Thymus (tissue), 11 donors: Measurements from ENCODE around the gene SH3RF2. TPM values are rescaled to one million over a fixed set of nuclear protein-coding genes. Genes with fewer than 3 reads are reported as not detected.

ENCODE experiments used
- DNase-seq, 9 donors: peaks; one replicate each; pipeline ENCODE4 v3.0.0-alpha.2; 2013; ENCODE audit warnings: low spot score in 9 of 9, low read depth in 6 of 9, missing footprints in 1 of 9
- H3K27ac ChIP-seq, 2 donors: one replicate each; pipeline ENCODE4 v1.5.1; 2013; ENCODE audit warnings: control low read depth in 1 of 2, low read depth in 1 of 2, low read length in 1 of 2, mild to moderate bottlenecking in 1 of 2, moderate library complexity in 1 of 2
- H3K27me3 ChIP-seq, 2 donors: one replicate each; pipeline ENCODE4 v1.5.1; 2013; ENCODE audit warnings: low read length in 1 of 2; ENCODE audit not compliant: control insufficient read depth in 2 of 2, insufficient read depth in 1 of 2
- H3K36me3 ChIP-seq, 2 donors: one replicate each; pipeline ENCODE4 v1.5.1; 2013; ENCODE audit warnings: low read length in 1 of 2, mild to moderate bottlenecking in 1 of 2, moderate library complexity in 1 of 2; ENCODE audit not compliant: control insufficient read depth in 2 of 2, insufficient read depth in 2 of 2
- H3K4me1 ChIP-seq, 2 donors: one replicate each; pipeline ENCODE4 v1.5.1; 2013; ENCODE audit warnings: low read length in 2 of 2; ENCODE audit not compliant: control insufficient read depth in 2 of 2, insufficient read depth in 2 of 2
- H3K4me3 ChIP-seq, 2 donors: one replicate each; pipeline ENCODE4 v1.5.1; 2013; ENCODE audit warnings: low read length in 2 of 2, control low read depth in 1 of 2, mild to moderate bottlenecking in 1 of 2
- H3K9me3 ChIP-seq, 2 donors: one replicate each; pipeline ENCODE4 v1.5.1; 2013; ENCODE audit warnings: low read length in 1 of 2, mild to moderate bottlenecking in 1 of 2; ENCODE audit not compliant: control insufficient read depth in 2 of 2, insufficient read depth in 1 of 2
- WGBS: extraction: QIAGEN DNeasy Blood & Tissue Kit; methylation state at CpG from one replicate; pipeline ENCODE4 v1.1.7; 2013; 5-methylcytosine and 5-hydroxymethylcytosine counted together
- polyA plus RNA-seq: library from polyadenylated mRNA; stranded (reverse); fragments of 200-250 nt; gene quantifications from one replicate; pipeline ENCODE4 v1.2.3, GENCODE V29; 2013
- total RNA-seq: library from RNA; stranded (reverse); fragments of 120-200 nt; gene quantifications from one replicate; pipeline ENCODE4 v1.2.4, GENCODE V29; 2013
- donor health status: healthy.

Gene SH3RF2
- total and polyA plus RNA-seq, 2 donors: 0.76 to 2.4 TPM

DNA sequence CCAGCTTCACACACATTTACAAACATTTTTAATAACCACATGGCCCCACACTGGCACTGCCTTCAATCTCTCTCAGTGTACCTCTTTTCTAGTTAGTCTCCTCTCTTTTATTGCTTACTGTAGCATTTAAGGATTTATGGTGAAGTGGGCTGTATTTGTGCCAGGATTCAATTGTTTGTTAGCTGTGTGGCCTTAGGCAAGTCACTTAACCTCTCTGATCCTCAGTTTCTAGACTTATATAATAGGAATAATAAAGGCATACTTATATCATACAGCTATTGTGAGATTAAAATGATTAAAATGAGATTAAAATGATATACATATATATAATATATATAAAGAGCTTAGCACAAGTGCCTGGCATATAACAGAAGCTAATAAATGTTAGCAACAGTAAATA, 6.4 kb downstream of the SH3RF2 start:
- H3K9me3 ChIP-seq: no peaks in the 10 kb centered on the region
- H3K4me1 ChIP-seq: peaks cover 0 to 3% of the 10 kb centered on the region in 2 donors
- no peak for DNase-seq
- no peak overlapping the region for H3K27ac ChIP-seq
- no peak overlapping the region for H3K4me3 ChIP-seq
- no peaks in the 10 kb centered on the region for H3K27me3 ChIP-seq
- no peaks in the 10 kb centered on the region for H3K36me3 ChIP-seq

DNA sequence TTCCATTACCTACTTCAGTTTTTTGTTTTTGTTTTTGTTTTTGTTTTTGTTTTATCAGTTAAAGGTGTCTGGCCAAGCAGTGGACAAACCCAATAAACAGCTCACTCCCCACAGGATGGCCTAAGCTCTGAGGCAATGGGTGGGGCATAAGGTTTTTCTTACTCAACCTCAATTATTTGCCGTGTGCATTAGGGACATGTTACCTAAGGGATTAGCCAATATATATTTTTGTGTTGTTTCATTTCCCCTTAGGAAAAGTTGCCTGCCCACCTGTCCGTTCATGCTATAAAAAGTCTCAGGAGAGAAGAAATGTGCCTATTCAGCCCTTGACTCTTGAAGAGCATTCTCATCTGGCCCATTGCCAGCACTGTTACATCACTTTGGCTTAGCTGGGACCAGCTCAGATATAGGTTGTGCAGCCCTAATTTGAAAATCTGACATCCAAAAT, 7.3 kb downstream of the SH3RF2 start:
- Histone ChIP-seq H3K4me3 (no peak overlapping the region), H3K4me1 (no peaks in the 10 kb centered on the region), H3K27me3 (no peaks in the 10 kb centered on the region), H3K27ac (no peak overlapping the region), H3K9me3 (no peaks in the 10 kb centered on the region), H3K36me3 (no peaks in the 10 kb centered on the region)
- peak in 1 of 9 donors; percentile 12 for DNase-seq
- WGBS: 77% methylated on average over 2 of the region's 2 CpGs

GRCh38 chr5:145944328-145944727, 8.0 kb downstream of the SH3RF2 start:
- no peak overlapping the region for H3K27ac ChIP-seq
- H3K9me3 ChIP-seq: no peaks in the 10 kb centered on the region
- H3K36me3 ChIP-seq: no peaks in the 10 kb centered on the region
- no peaks in the 10 kb centered on the region for H3K27me3 ChIP-seq
- H3K4me3 ChIP-seq: no peak overlapping the region
- DNase-seq: no peak
- 86% methylated on average over 3 of the region's 3 CpGs for WGBS
- no peaks in the 10 kb centered on the region for H3K4me1 ChIP-seq

- Histone ChIP-seq H3K36me3 (no peaks in the 10 kb centered on the region), H3K27ac (no peak overlapping the region), H3K9me3 (no peaks in the 10 kb centered on the region), H3K4me1 (no peaks in the 10 kb centered on the region), H3K27me3 (no peaks in the 10 kb centered on the region), H3K4me3 (no peak overlapping the region)
- no peak for DNase-seq
- 98% methylated on average over 2 of the region's 2 CpGs for WGBS
These were observed 9.3 kb downstream of the SH3RF2 start for GRCh38 chr5:145945620-145946111.

DNA sequence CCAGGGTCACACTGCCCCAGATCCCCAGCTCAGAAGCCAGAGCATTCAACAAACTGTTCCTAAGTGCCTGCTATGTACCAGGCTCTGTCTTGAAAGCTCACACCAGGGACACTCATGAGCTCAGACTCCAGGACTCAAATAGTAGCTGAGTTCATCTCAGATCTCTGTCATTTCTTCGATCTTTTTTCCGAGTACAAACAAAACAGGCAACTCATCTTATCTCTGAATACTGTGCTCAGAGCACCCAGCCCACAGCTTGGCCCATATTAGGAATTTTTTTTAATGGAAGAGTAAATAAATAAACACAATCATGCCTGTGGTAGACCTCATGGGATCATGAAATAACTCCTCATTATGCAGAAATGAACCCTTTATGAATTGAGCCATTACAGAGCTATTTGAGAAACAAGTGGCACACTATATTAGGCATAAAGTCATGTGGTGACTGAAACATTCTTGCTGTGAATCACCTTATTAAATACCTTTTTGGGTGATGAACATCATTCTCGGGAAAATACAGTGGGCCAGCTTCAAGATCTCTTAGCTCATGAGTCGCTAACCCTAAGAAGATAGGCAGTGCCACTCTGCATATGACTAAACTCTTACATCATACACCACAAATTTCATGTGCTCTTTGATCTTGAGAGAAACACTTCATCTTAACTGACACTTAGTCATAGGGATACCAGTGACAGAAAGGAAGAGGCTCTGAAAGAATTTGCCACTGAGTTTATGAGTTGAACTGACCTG, 9.9 kb downstream of the SH3RF2 start:
- no peak overlapping the region for H3K4me3 ChIP-seq
- WGBS: 95% methylated on average over 4 of the region's 4 CpGs
- H3K36me3 ChIP-seq: no peaks in the 10 kb centered on the region
- H3K27me3 ChIP-seq: no peaks in the 10 kb centered on the region
- DNase-seq: peak in 1 of 9 donors; percentile 33
- H3K4me1 ChIP-seq: no peaks in the 10 kb centered on the region
- H3K9me3 ChIP-seq: no peaks in the 10 kb centered on the region
- no peak overlapping the region for H3K27ac ChIP-seq

GRCh38 chr5:145947581-145947980, 11.2 kb downstream of the SH3RF2 start:
- Histone ChIP-seq H3K27ac (no peak overlapping the region), H3K4me3 (no peak overlapping the region), H3K36me3 (no peaks in the 10 kb centered on the region), H3K9me3 (no peaks in the 10 kb centered on the region), H3K27me3 (no peaks in the 10 kb centered on the region), H3K4me1 (no peaks in the 10 kb centered on the region)
- DNase-seq: no peak

DNA sequence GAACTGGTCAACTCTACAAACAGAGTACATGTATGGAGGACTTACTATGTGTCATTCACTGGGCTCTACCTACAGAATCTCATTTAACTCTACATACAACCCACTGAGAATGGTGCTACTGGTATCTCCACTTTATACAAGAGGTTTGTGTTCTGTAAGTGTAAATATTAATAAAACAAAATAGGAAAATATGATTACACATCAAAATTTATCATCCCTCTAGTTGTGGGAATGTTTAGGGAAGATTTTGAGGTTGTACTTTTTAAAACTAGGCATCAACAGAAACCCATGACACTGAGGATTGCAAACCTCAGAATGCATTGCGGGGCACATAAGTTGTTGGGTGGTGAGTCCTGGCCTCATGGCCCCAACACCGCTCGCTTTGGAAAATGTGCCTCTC, 11.7 kb downstream of the SH3RF2 start:
- Histone ChIP-seq H3K4me1 (no peaks in the 10 kb centered on the region), H3K27ac (no peak overlapping the region)

GRCh38 chr5:145948921-145949320, 12.5 kb downstream of the SH3RF2 start:
- Histone ChIP-seq H3K9me3 (no peaks in the 10 kb centered on the region), H3K36me3 (no peaks in the 10 kb centered on the region), H3K4me3 (no peak overlapping the region), H3K27me3 (no peaks in the 10 kb centered on the region), H3K27ac (no peak overlapping the region), H3K4me1 (no peaks in the 10 kb centered on the region)
- 89% methylated on average over 6 of the region's 6 CpGs for WGBS
- no peak for DNase-seq

More for the DNA sequence above, 11.7 kb downstream of the SH3RF2 start:
- DNase-seq: no peak
- H3K9me3 ChIP-seq: no peaks in the 10 kb centered on the region
- no peak overlapping the region for H3K4me3 ChIP-seq
- H3K27me3 ChIP-seq: no peaks in the 10 kb centered on the region
- WGBS: 98% methylated on average over 3 of the region's 3 CpGs
- no peaks in the 10 kb centered on the region for H3K36me3 ChIP-seq

DNA sequence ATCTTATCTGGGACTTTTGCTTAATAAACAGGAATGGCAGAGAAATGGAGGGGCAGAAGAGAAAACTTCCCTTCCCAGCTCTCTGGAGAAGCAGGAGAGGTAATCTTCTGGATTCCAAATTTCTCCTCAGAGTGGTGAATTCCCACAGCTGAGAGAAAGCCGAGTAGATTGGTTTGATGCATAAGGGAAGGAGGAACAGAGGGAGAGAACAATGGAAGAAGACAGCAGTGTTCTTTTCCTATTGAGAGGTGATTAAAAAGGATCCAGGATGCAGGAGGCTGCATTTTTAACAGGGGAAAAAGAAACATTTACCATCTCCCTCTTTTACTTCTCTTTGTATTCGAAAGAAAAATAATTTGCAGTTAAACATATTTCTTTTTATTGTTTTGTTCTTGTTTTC, 13.1 kb downstream of the SH3RF2 start:
- no peaks in the 10 kb centered on the region for H3K9me3 ChIP-seq
- no peak for DNase-seq
- H3K4me3 ChIP-seq: no peak overlapping the region
- no peaks in the 10 kb centered on the region for H3K4me1 ChIP-seq
- no peak overlapping the region for H3K27ac ChIP-seq
- no peaks in the 10 kb centered on the region for H3K27me3 ChIP-seq
- H3K36me3 ChIP-seq: no peaks in the 10 kb centered on the region
- 71% methylated on average over 2 of the region's 2 CpGs for WGBS
